ENCODE measurements around the gene ADAMTS17.

Gene ADAMTS17

DNA sequence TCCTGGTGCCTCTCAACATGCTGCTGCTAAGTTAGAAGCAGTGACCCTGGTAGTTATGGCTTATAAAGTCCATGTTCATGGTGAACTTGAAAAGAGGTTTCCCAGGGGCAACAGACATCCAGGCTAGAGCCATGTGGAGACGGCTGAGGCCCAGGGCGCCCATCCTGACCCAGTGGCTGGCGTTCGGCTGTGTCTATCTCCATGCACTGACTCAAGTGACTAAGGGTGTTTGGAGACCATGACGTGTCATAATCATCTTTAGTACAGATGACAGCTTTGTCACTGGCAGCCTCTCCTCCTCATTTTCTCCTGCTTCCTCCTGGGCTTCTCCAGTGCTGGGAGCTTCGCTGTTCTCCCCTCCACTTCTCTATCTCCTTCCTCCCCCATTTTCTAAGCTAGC is 321.2 kb downstream of the ADAMTS17 start:
- H3K9ac ChIP-seq (ENCODE audit: low read length) = no peak overlapping the region
- H3K27me3 ChIP-seq (ENCODE audit: low read depth, low read length) = peaks cover 6% of the 10 kb centered on the region; the same call in 1 of the 2 replicates
- H3K27ac ChIP-seq (ENCODE audit: low read length) = no peak overlapping the region
- no peak overlapping the region for H3K4me2 ChIP-seq (ENCODE audit: low read length)
- H3K4me3 ChIP-seq (ENCODE audit: low read length) = no peak overlapping the region
- H2AFZ ChIP-seq (ENCODE audit: low read depth, low read length) = no peak overlapping the region
- no peaks in the 10 kb centered on the region for H4K20me1 ChIP-seq (ENCODE audit: insufficient read depth, low read length)
- TF ChIP-seq EZH2phosphoT487 (IDR thresholded peaks at IDR 0.05; ENCODE audit: low read depth) = no peak
- TF ChIP-seq, protein P1, sequence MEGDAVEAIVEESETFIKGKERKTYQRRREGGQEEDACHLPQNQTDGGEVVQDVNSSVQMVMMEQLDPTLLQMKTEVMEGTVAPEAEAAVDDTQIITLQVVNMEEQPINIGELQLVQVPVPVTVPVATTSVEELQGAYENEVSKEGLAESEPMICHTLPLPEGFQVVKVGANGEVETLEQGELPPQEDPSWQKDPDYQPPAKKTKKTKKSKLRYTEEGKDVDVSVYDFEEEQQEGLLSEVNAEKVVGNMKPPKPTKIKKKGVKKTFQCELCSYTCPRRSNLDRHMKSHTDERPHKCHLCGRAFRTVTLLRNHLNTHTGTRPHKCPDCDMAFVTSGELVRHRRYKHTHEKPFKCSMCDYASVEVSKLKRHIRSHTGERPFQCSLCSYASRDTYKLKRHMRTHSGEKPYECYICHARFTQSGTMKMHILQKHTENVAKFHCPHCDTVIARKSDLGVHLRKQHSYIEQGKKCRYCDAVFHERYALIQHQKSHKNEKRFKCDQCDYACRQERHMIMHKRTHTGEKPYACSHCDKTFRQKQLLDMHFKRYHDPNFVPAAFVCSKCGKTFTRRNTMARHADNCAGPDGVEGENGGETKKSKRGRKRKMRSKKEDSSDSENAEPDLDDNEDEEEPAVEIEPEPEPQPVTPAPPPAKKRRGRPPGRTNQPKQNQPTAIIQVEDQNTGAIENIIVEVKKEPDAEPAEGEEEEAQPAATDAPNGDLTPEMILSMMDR (IDR thresholded peaks at IDR 0.05; ENCODE audit: low read depth, low read length) = no peak
- H3K36me3 ChIP-seq (replicated peaks; ENCODE audit: low read depth, low read length) = no peaks in the 10 kb centered on the region
- H3K79me2 ChIP-seq (ENCODE audit: low read length) = no peaks in the 10 kb centered on the region
- no peaks in the 10 kb centered on the region for H3K9me3 ChIP-seq (ENCODE audit: insufficient read depth, low read length)
- H3K4me1 ChIP-seq (ENCODE audit: low read length) = no peaks in the 10 kb centered on the region

DNA sequence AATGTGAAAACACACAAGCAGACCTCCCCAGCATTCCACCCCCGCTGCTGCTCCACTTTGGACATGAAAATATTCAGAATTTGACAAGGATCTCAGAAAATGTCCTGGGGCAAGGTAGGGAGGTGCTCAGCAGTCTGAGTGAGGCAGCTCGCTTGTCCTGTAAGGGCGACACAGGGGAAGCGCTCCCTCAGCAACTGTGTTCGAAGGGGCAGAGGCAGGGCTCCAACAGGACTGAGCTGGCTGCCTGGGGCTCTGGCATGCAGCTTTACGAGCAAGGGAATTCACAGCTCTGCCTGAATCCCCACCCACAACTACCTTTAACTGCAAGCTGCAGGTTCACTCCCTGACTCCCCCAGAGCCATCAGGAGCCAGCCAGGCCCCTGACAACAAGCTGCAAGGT is 321.6 kb downstream of the ADAMTS17 start:
- Histone ChIP-seq H3K27ac (ENCODE audit: low read length) (no peak overlapping the region), H4K20me1 (ENCODE audit: insufficient read depth, low read length) (no peaks in the 10 kb centered on the region), H3K4me1 (ENCODE audit: low read length) (no peaks in the 10 kb centered on the region), H3K27me3 (ENCODE audit: low read depth, low read length) (peaks cover 6% of the 10 kb centered on the region; the same call in 1 of the 2 replicates), H3K36me3 (replicated peaks; ENCODE audit: low read depth, low read length) (no peaks in the 10 kb centered on the region), H3K9ac (ENCODE audit: low read length) (no peak overlapping the region), H3K4me2 (ENCODE audit: low read length) (no peak overlapping the region), H3K4me3 (ENCODE audit: low read length) (no peak overlapping the region), H3K9me3 (ENCODE audit: insufficient read depth, low read length) (no peaks in the 10 kb centered on the region), H2AFZ (ENCODE audit: low read depth, low read length) (no peak overlapping the region), H3K79me2 (ENCODE audit: low read length) (no peaks in the 10 kb centered on the region)
- TF ChIP-seq, protein P1 (IDR thresholded peaks at IDR 0.05; ENCODE audit: low read depth, low read length) = no peak
- no peak for TF ChIP-seq EZH2phosphoT487 (IDR thresholded peaks at IDR 0.05; ENCODE audit: low read depth)

DNA sequence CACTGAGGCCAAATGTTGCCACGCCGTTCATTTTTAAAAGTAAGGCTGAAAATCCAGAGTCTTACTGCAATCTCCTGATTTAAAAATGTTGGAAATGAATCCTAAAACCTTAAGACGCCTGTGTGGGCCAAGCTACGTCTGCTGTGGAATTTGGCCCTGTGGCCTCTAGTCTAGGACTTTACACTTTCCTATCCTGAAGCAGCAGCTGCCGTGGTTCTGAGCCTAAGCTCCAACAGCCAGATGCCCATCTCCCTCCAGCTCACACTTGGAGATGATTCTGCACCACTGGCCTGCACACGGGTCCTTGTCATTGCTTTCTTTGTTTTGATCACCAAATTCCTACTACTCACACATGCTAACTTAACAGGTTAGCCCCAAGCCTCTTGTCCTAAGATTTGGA is 322.2 kb downstream of the ADAMTS17 start:
- H3K36me3 ChIP-seq (replicated peaks; ENCODE audit: low read depth, low read length) = no peaks in the 10 kb centered on the region
- H2AFZ ChIP-seq (ENCODE audit: low read depth, low read length) = no peak overlapping the region
- no peak overlapping the region for H3K4me3 ChIP-seq (ENCODE audit: low read length)
- H3K4me2 ChIP-seq (ENCODE audit: low read length) = no peak overlapping the region
- TF ChIP-seq EZH2phosphoT487 (IDR thresholded peaks at IDR 0.05; ENCODE audit: low read depth) = no peak
- TF ChIP-seq, protein P1 (IDR thresholded peaks at IDR 0.05; ENCODE audit: low read depth, low read length) = no peak
- H3K79me2 ChIP-seq (ENCODE audit: low read length) = no peaks in the 10 kb centered on the region
- no peak overlapping the region for H3K27ac ChIP-seq (ENCODE audit: low read length)
- H4K20me1 ChIP-seq (ENCODE audit: insufficient read depth, low read length) = no peaks in the 10 kb centered on the region
- peaks cover 6% of the 10 kb centered on the region; the same call in 1 of the 2 replicates for H3K27me3 ChIP-seq (ENCODE audit: low read depth, low read length)
- H3K9me3 ChIP-seq (ENCODE audit: insufficient read depth, low read length) = no peaks in the 10 kb centered on the region
- H3K9ac ChIP-seq (ENCODE audit: low read length) = no peak overlapping the region
- H3K4me1 ChIP-seq (ENCODE audit: low read length) = no peaks in the 10 kb centered on the region

DNA sequence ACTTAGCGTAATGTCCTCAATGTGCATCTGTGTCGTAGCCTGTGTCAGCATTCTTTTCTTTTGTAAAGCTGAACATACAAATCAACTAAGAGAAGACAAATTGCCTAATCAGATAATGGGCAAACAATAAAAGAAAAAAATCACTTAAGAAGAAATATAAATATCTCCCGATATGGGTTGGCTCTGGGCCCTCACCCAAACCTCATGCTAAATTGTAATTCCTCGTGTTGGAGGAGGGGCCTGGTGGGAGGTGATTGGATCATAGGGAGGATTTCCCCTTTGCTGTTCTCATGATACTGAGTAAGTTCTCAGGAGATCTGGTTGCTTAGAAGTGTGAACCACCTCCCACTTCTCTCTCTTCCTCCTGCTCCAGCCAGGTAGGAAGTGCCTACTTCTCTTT is 323.6 kb downstream of the ADAMTS17 start:
- Histone ChIP-seq H3K27ac (ENCODE audit: low read length) (no peak overlapping the region), H3K4me2 (ENCODE audit: low read length) (no peak overlapping the region), H3K79me2 (ENCODE audit: low read length) (no peaks in the 10 kb centered on the region), H3K9ac (ENCODE audit: low read length) (no peak overlapping the region), H3K4me3 (ENCODE audit: low read length) (no peak overlapping the region), H4K20me1 (ENCODE audit: insufficient read depth, low read length) (no peaks in the 10 kb centered on the region), H3K9me3 (ENCODE audit: insufficient read depth, low read length) (no peaks in the 10 kb centered on the region), H3K27me3 (ENCODE audit: low read depth, low read length) (peaks cover 6% of the 10 kb centered on the region; the same call in 1 of the 2 replicates), H2AFZ (ENCODE audit: low read depth, low read length) (no peak overlapping the region), H3K36me3 (replicated peaks; ENCODE audit: low read depth, low read length) (no peaks in the 10 kb centered on the region), H3K4me1 (ENCODE audit: low read length) (no peaks in the 10 kb centered on the region)
- no peak for TF ChIP-seq EZH2phosphoT487 (IDR thresholded peaks at IDR 0.05; ENCODE audit: low read depth)
- TF ChIP-seq, protein P1 (IDR thresholded peaks at IDR 0.05; ENCODE audit: low read depth, low read length) = no peak

Measured in OCI-LY3 (cell line).